Measurements from ENCODE around the gene TH. TPM values are rescaled to one million over a fixed set of nuclear protein-coding genes. Genes with fewer than 3 reads are reported as not detected.

TH gene
- total RNA-seq, 1 donor from 2014 or later = not detected

Other genes with a start within 250 kb of the TH start
- 65.1 and 72.2 TPM in 2 replicates for gene MRPL23, start 224.5 kb downstream of the TH start, total RNA-seq
- 0.34 TPM in 1 of 2 replicates, not detected in the other for gene H19, start 174.0 kb downstream of the TH start, total RNA-seq
- 0.05 and 0.16 TPM in 2 replicates for gene IGF2, start 32.4 kb downstream of the TH start, total RNA-seq
- not detected in 2 replicates for gene INS, start 10.6 kb downstream of the TH start, total RNA-seq
- 0.23 and 0.25 TPM in 2 replicates for gene ASCL2, start 98.8 kb upstream of the TH start, total RNA-seq
- gene C11orf21, start 130.1 kb upstream of the TH start, total RNA-seq = 3.1 and 3.4 TPM in 2 replicates
- 4.6 and 4.8 TPM in 2 replicates for gene TSPAN32, start 130.2 kb upstream of the TH start, total RNA-seq
- 211 and 219 TPM in 2 replicates for gene CD81, start 205.5 kb upstream of the TH start, total RNA-seq
- gene TSSC4, start 228.9 kb upstream of the TH start, total RNA-seq = 46.6 and 48.9 TPM in 2 replicates

Data from activated T-helper 2 cell treated with anti-CD3 and anti-CD28 coated beads, Interferon-gamma antibody, Interleukin-2, Interleukin-4, amounts not matched to agents 10 μg/mL and 5 μg/mL and 100 μg/mL, durations not matched to agents 14 hours and 24 hours and 36 hours (primary cell).